SK-N-SH (cell line): ENCODE measurements around the gene RNF19B.

ENCODE experiments used
- EP300 ChIP-seq, 2 experiments: IDR thresholded peaks; 2 replicates each; pipeline versions ENCODE4 v1.4.0 to v1.6.1; 2012; ENCODE audit warnings: borderline replicate concordance in 1 of 2, low read depth in 1 of 2, low read length in 1 of 2
- FOXM1 ChIP-seq: IDR thresholded peaks from 2 replicates; pipeline ENCODE4 v1.4.0; 2012; ENCODE audit warnings: low read depth, mild to moderate bottlenecking
- RAD21 ChIP-seq: IDR thresholded peaks from 2 replicates; pipeline ENCODE4 v1.6.1; 2012; ENCODE audit warnings: mild to moderate bottlenecking, low read length
- RFX5 ChIP-seq: IDR thresholded peaks from 2 replicates; pipeline ENCODE4 v1.6.1; 2012; ENCODE audit warnings: mild to moderate bottlenecking, improper control_type of control experiment, low read length
- TEAD4 ChIP-seq: IDR thresholded peaks from 2 replicates; pipeline ENCODE4 v1.4.0; 2012; ENCODE audit warnings: mild to moderate bottlenecking, borderline replicate concordance; ENCODE audit not compliant: insufficient read depth
- TF ChIP-seq, protein P1 (sequence below): fragments of 200-600 bp; sonication (generic); IDR thresholded peaks from 2 replicates; pipeline ENCODE4 v1.6.1; 2017; ENCODE audit warnings: antibody characterized with exemption, mild to moderate bottlenecking, moderate library complexity
- TF ChIP-seq, protein P2 (sequence below): IDR thresholded peaks from 2 replicates; pipeline ENCODE4; 2012

- TF ChIP-seq RAD21 (no peak), FOXM1 (no peak), TEAD4 (no peak; the same call in 1 of the 2 replicates), RFX5 (no peak), EP300 (IDR thresholded peaks at IDR 0.05; ENCODE audit: borderline replicate concordance in 1 of 2, low read depth in 1 of 2, low read length in 1 of 2) (peak in 1 of 2 experiments; percentile 29; a peak in 1 of 4 replicates)
- TF ChIP-seq, protein P1, sequence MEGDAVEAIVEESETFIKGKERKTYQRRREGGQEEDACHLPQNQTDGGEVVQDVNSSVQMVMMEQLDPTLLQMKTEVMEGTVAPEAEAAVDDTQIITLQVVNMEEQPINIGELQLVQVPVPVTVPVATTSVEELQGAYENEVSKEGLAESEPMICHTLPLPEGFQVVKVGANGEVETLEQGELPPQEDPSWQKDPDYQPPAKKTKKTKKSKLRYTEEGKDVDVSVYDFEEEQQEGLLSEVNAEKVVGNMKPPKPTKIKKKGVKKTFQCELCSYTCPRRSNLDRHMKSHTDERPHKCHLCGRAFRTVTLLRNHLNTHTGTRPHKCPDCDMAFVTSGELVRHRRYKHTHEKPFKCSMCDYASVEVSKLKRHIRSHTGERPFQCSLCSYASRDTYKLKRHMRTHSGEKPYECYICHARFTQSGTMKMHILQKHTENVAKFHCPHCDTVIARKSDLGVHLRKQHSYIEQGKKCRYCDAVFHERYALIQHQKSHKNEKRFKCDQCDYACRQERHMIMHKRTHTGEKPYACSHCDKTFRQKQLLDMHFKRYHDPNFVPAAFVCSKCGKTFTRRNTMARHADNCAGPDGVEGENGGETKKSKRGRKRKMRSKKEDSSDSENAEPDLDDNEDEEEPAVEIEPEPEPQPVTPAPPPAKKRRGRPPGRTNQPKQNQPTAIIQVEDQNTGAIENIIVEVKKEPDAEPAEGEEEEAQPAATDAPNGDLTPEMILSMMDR, result no peak
- TF ChIP-seq, protein P2, sequence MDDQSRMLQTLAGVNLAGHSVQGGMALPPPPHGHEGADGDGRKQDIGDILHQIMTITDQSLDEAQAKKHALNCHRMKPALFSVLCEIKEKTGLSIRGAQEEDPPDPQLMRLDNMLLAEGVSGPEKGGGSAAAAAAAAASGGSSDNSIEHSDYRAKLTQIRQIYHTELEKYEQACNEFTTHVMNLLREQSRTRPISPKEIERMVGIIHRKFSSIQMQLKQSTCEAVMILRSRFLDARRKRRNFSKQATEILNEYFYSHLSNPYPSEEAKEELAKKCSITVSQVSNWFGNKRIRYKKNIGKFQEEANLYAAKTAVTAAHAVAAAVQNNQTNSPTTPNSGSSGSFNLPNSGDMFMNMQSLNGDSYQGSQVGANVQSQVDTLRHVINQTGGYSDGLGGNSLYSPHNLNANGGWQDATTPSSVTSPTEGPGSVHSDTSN, result peak; percentile 66
These were observed 32.8 kb upstream of the RNF19B start for GRCh38 chr1:32997381-32997891.
